Measurements from ENCODE around the gene VSTM1.

- TF ChIP-seq, protein P1, sequence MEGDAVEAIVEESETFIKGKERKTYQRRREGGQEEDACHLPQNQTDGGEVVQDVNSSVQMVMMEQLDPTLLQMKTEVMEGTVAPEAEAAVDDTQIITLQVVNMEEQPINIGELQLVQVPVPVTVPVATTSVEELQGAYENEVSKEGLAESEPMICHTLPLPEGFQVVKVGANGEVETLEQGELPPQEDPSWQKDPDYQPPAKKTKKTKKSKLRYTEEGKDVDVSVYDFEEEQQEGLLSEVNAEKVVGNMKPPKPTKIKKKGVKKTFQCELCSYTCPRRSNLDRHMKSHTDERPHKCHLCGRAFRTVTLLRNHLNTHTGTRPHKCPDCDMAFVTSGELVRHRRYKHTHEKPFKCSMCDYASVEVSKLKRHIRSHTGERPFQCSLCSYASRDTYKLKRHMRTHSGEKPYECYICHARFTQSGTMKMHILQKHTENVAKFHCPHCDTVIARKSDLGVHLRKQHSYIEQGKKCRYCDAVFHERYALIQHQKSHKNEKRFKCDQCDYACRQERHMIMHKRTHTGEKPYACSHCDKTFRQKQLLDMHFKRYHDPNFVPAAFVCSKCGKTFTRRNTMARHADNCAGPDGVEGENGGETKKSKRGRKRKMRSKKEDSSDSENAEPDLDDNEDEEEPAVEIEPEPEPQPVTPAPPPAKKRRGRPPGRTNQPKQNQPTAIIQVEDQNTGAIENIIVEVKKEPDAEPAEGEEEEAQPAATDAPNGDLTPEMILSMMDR (IDR thresholded peaks at IDR 0.05) = no peak
- TF ChIP-seq EP300 (IDR thresholded peaks at IDR 0.05) (no peak), POLR2AphosphoS5 (IDR thresholded peaks at IDR 0.05) (no peak), POLR2A (IDR thresholded peaks at IDR 0.05) (no peak)
These were observed 30.8 kb upstream of the VSTM1 start for GRCh38 chr19:54094426-54095000.

Measured in sigmoid colon (tissue), 4 donors.